ENCODE data around the gene GPRC5C. TPM values are rescaled to one million over a fixed set of nuclear protein-coding genes. Genes with fewer than 3 reads are reported as not detected.

Gene GPRC5C
- total and polyA plus RNA-seq, 4 donors = 41.9 to 81.4 (median 66.1) TPM

DNA sequence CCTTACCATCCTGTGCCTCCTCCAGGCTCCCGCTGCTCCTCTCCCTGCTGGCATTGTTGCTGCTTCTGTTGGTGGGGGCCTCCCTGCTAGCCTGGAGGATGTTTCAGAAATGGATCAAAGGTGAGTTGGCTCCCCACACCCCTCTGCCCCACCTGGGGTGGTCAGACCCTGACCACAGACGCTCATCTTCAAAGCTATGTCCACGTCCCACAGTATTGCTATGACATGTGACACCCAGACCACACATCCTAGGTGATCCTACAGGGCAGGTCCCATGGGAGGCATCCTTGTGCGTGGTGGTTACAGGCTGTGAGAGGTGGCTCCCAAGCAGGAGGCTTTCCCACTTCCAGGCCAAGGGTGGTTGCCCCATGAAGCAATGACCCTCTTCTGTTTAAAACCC, 45.5 kb downstream of the GPRC5C start:
- no peak overlapping the region for H3K9ac ChIP-seq (ENCODE audit: insufficient read depth in 1 of 2, low read length in 2 of 2)
- H3K9me3 ChIP-seq (ENCODE audit: control insufficient read depth in 4 of 4, insufficient read depth in 3 of 4, low read length in 3 of 4) = peaks cover 0 to 6% (median 2%) of the 10 kb centered on the region in 4 donors
- H3K27ac ChIP-seq (ENCODE audit: low read depth in 1 of 2, low read length in 1 of 2) = no peak overlapping the region
- no peak overlapping the region for H3K4me3 ChIP-seq
- ATAC-seq (ENCODE audit: insufficient read depth, low FRiP score) (no peak), DNase-seq (no peak)
- WGBS, 2 donors = 81 to 82% methylated on average over 4 of the region's 4 CpGs
- H3K27me3 ChIP-seq (ENCODE audit: control insufficient read depth in 3 of 3, insufficient read depth in 3 of 3, low read length in 2 of 3) = peaks cover 3 to 5% (median 3%) of the 10 kb centered on the region in 3 donors
- no peaks in the 10 kb centered on the region for H3K36me3 ChIP-seq (ENCODE audit: control insufficient read depth in 4 of 4, insufficient read depth in 4 of 4, low read length in 4 of 4)
- H3K4me1 ChIP-seq (ENCODE audit: control insufficient read depth in 5 of 5, insufficient read depth in 5 of 5, low read length in 5 of 5) = no peaks in the 10 kb centered on the region
- no peak for TF ChIP-seq CTCF (IDR thresholded peaks at IDR 0.05; ENCODE audit: control extremely low read depth, extremely low read depth)

GRCh38 chr17:74478420-74479100, 46.7 kb downstream of the GPRC5C start:
- Histone ChIP-seq H3K4me3 (no peak overlapping the region), H3K9me3 (ENCODE audit: control insufficient read depth in 4 of 4, insufficient read depth in 3 of 4, low read length in 3 of 4) (peaks cover 0 to 6% (median 2%) of the 10 kb centered on the region in 4 donors), H3K9ac (ENCODE audit: insufficient read depth in 1 of 2, low read length in 2 of 2) (no peak overlapping the region), H3K27ac (ENCODE audit: low read depth in 1 of 2, low read length in 1 of 2) (no peak overlapping the region), H3K36me3 (ENCODE audit: control insufficient read depth in 4 of 4, insufficient read depth in 4 of 4, low read length in 4 of 4) (no peaks in the 10 kb centered on the region), H3K27me3 (ENCODE audit: control insufficient read depth in 3 of 3, insufficient read depth in 3 of 3, low read length in 2 of 3) (peaks cover 3 to 5% (median 3%) of the 10 kb centered on the region in 3 donors), H3K4me1 (ENCODE audit: control insufficient read depth in 5 of 5, insufficient read depth in 5 of 5, low read length in 5 of 5) (no peaks in the 10 kb centered on the region)
- no peak for TF ChIP-seq CTCF (IDR thresholded peaks at IDR 0.05; ENCODE audit: control extremely low read depth, extremely low read depth)
- 27 to 30% methylated on average over 6 of the region's 6 CpGs for WGBS, 2 donors
- peak in 1 of 3 donors; percentile 20 for DNase-seq
- ATAC-seq (ENCODE audit: insufficient read depth, low FRiP score) = no peak

DNA sequence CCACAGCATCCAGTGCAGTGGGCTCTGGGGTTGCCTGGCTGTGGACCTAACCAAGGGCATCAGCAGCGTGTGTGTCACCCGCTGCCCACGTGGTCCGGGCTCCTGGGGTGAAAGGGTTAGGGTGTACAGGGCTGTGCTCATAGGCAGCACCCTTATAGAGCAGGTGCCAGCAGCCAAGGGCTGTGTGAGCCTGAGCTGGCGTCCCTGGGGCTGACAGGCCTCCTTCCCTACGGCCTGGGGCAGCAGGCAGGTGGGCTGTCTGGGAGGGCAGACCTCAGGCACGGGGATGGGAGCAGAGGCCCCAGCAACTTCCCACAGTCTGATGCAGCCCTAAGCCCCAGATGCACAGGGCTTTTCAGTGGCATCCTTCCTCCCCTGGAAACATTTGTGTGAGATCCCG, 48.4 kb downstream of the GPRC5C start:
- Histone ChIP-seq H3K9ac (ENCODE audit: insufficient read depth in 1 of 2, low read length in 2 of 2) (no peak overlapping the region), H3K27me3 (ENCODE audit: control insufficient read depth in 3 of 3, insufficient read depth in 3 of 3, low read length in 2 of 3) (peaks cover 3 to 4% (median 3%) of the 10 kb centered on the region in 3 donors), H3K4me1 (ENCODE audit: control insufficient read depth in 5 of 5, insufficient read depth in 5 of 5, low read length in 5 of 5) (no peaks in the 10 kb centered on the region), H3K27ac (ENCODE audit: low read depth in 1 of 2, low read length in 1 of 2) (no peak overlapping the region), H3K36me3 (ENCODE audit: control insufficient read depth in 4 of 4, insufficient read depth in 4 of 4, low read length in 4 of 4) (no peaks in the 10 kb centered on the region), H3K9me3 (ENCODE audit: control insufficient read depth in 4 of 4, insufficient read depth in 3 of 4, low read length in 3 of 4) (peaks cover 0 to 5% (median 1%) of the 10 kb centered on the region in 4 donors), H3K4me3 (no peak overlapping the region)
- DNase-seq = no peak
- 79 to 90% methylated on average over 8 of the region's 8 CpGs for WGBS, 2 donors
- TF ChIP-seq CTCF (IDR thresholded peaks at IDR 0.05; ENCODE audit: control extremely low read depth, extremely low read depth) = no peak
- no peak for ATAC-seq (ENCODE audit: insufficient read depth, low FRiP score)

Measured in lung (tissue), 12 donors.